Endothelial cell of umbilical vein (primary cell): ENCODE data around the gene IER5. TPM values are rescaled to one million over a fixed set of nuclear protein-coding genes. Genes with fewer than 3 reads are reported as not detected.

Experiments
- BruUV-seq: library from RNA; stranded (reverse); fragments of 400-500 nt; replicated peaks from 2 replicates; lab custom pipeline; 2021; lab: Mats Ljungman, UMichigan
- CTCF ChIA-PET: fragments of 300-600, 350-600 bp; sonication (Branson Sonifier 250); formaldehyde crosslinking; loops from one replicate; lab custom pipeline; 2021; ENCODE audit warnings: antibody characterized with exemption, inconsistent platforms; lab: Charles Lee
- POLR2A ChIA-PET: fragments of 300-600, 350-600 bp; sonication (Branson Sonifier 250); formaldehyde crosslinking; loops from one replicate; lab custom pipeline; 2021; ENCODE audit warnings: antibody characterized with exemption, inconsistent platforms; lab: Charles Lee
- DNase-seq: peaks from one replicate; pipeline ENCODE4 v3.0.0-alpha.2; 2011; ENCODE audit warnings: low read depth, low spot score
- FAIRE-seq: peaks from 2 replicates; lab custom pipeline; 2011; peaks lifted over from hg19 to GRCh38; lab: Jason Lieb, UNC
- H2AFZ ChIP-seq: 2 replicates; pipeline ENCODE4 v1.6.0; 2012; ENCODE audit warnings: low read depth, low read length, control low read depth, inconsistent platforms
- H3K27ac ChIP-seq: 2 replicates; pipeline ENCODE4 v1.5.1; 2011; ENCODE audit warnings: low read depth, mild to moderate bottlenecking, control low read depth, low read length, moderate library complexity; ENCODE audit not compliant: insufficient read depth
- H3K27me3 ChIP-seq, 2 experiments: 2 replicates each; pipeline versions ENCODE4 v1.6.0 to v1.6.1; 2011; ENCODE audit warnings: low read length in 2 of 2, mixed read lengths in 1 of 2; ENCODE audit not compliant: control insufficient read depth in 2 of 2, insufficient read depth in 2 of 2
- H3K36me3 ChIP-seq, 2 experiments: 2 replicates in 1 of 2; 3 replicates in 1 of 2; pipeline ENCODE4 v1.5.1; 2011; ENCODE audit warnings: low read length in 2 of 2, mild to moderate bottlenecking in 1 of 2, moderate library complexity in 1 of 2; ENCODE audit not compliant: control insufficient read depth in 2 of 2, insufficient read depth in 2 of 2; ENCODE audit errors: extremely low read depth in 1 of 2
- H3K4me1 ChIP-seq: 3 replicates; pipeline ENCODE4 v1.5.1; 2011; ENCODE audit warnings: mild to moderate bottlenecking, low read length; ENCODE audit not compliant: control insufficient read depth, insufficient read depth; ENCODE audit errors: extremely low read depth
- H3K4me2 ChIP-seq: 2 replicates; pipeline ENCODE4 v1.6.1; 2011; ENCODE audit warnings: low read length, control low read depth, mixed read lengths; ENCODE audit not compliant: insufficient read depth
- H3K4me3 ChIP-seq, 3 experiments: fragments of 200-600 bp in 1 of 3; sonication (generic), shearing (Covaris generic) in 1 of 3; replicated peaks in 1 of 3; 2 replicates each; pipeline ENCODE4 v1.5.1; 2011 to 2016; ENCODE audit warnings: control low read depth in 3 of 3, low read length in 3 of 3, mild to moderate bottlenecking in 2 of 3, inconsistent platforms in 1 of 3, low read depth in 1 of 3, moderate library complexity in 1 of 3; ENCODE audit not compliant: insufficient read depth in 1 of 3
- H3K79me2 ChIP-seq: 2 replicates; pipeline ENCODE4 v1.6.0; 2012; ENCODE audit warnings: low read length, inconsistent platforms; ENCODE audit not compliant: control insufficient read depth, insufficient read depth
- H3K9ac ChIP-seq: replicated peaks from 2 replicates; pipeline ENCODE3; 2011; ENCODE audit warnings: low read length, control low read depth; ENCODE audit not compliant: insufficient read depth; ENCODE audit errors: extremely low read depth
- H3K9me1 ChIP-seq: replicated peaks from 3 replicates; pipeline ENCODE4 v1.6.0; 2011; ENCODE audit warnings: mild to moderate bottlenecking, low read length; ENCODE audit not compliant: control insufficient read depth, insufficient read depth; ENCODE audit errors: extremely low read depth
- H3K9me3 ChIP-seq: replicated peaks from 2 replicates; pipeline ENCODE4 v1.5.1; 2012; ENCODE audit warnings: low read length, inconsistent platforms; ENCODE audit not compliant: control insufficient read depth, insufficient read depth
- H4K20me1 ChIP-seq: replicated peaks from 2 replicates; pipeline ENCODE3; 2011; ENCODE audit warnings: mild to moderate bottlenecking, low read length; ENCODE audit not compliant: control insufficient read depth, insufficient read depth; ENCODE audit errors: extremely low read depth
- CTCF ChIP-seq, 2 donors: IDR thresholded peaks; 1 replicate in 1 of 2; 2 replicates in 1 of 2; pipeline ENCODE4 v1.5.1; 2011; ENCODE audit warnings: low read length in 2 of 2, mild to moderate bottlenecking in 2 of 2, moderate library complexity in 2 of 2, control low read depth in 1 of 2, inconsistent platforms in 1 of 2, low read depth in 1 of 2; ENCODE audit not compliant: insufficient read depth in 1 of 2; ENCODE audit errors: extremely low read depth in 1 of 2
- EZH2 ChIP-seq: IDR thresholded peaks from 2 replicates; pipeline ENCODE4 v1.6.1; 2012; ENCODE audit warnings: borderline replicate concordance, low read depth, mild to moderate bottlenecking, moderate library complexity, low read length, inconsistent platforms; ENCODE audit not compliant: severe bottlenecking
- FOS ChIP-seq: IDR thresholded peaks from 2 replicates; pipeline ENCODE4 v1.6.1; 2011; ENCODE audit warnings: mild to moderate bottlenecking, low read length, moderate library complexity, borderline replicate concordance; ENCODE audit not compliant: insufficient read depth
- GATA2 ChIP-seq: IDR thresholded peaks from 2 replicates; pipeline ENCODE4 v1.7.0; 2011; ENCODE audit warnings: low read depth, mild to moderate bottlenecking, moderate library complexity, mixed read lengths, low read length; ENCODE audit not compliant: insufficient read length, insufficient read depth
- JUN ChIP-seq: IDR thresholded peaks from 2 replicates; pipeline ENCODE4 v1.6.1; 2011; ENCODE audit warnings: borderline replicate concordance, low read depth; ENCODE audit not compliant: insufficient read length, insufficient read depth
- MAX ChIP-seq: IDR thresholded peaks from 2 replicates; pipeline ENCODE4 v1.6.1; 2011; ENCODE audit not compliant: insufficient read depth, insufficient read length
- MYC ChIP-seq: IDR thresholded peaks from one replicate; pipeline ENCODE4 v1.6.1; 2011; ENCODE audit warnings: mild to moderate bottlenecking, low read depth, low read length
- POLR2A ChIP-seq: IDR thresholded peaks from 2 replicates; pipeline ENCODE4 v1.6.1; 2012; ENCODE audit warnings: low read depth, mild to moderate bottlenecking, control low read depth, low read length
- POLR2AphosphoS5 ChIP-seq: IDR thresholded peaks from 2 replicates; pipeline ENCODE4 v1.6.1; 2012; ENCODE audit warnings: low read depth, mild to moderate bottlenecking, control low read depth, low read length, moderate library complexity; ENCODE audit not compliant: insufficient read depth
- dilution Hi-C: fragments of 300-500 bp; cut with MboI; formaldehyde crosslinking; loops from one replicate; pipeline ENCODE4 v1.15.0; 2019; ENCODE audit warnings: low sequenced_read_pairs; ENCODE audit not compliant: extremely low pct_ligation_motif_present
- intact Hi-C: fragments of 100-400 bp; cut with micrococcal nuclease; formaldehyde crosslinking; loops from one replicate; pipeline ENCODE4 v1.10.0; 2022
- polyA plus RNA-seq, 4 experiments: library from polyadenylated mRNA; depleted of rRNA in 3 of 4; stranded (reverse) in 3 of 4; unstranded in 1 of 4; fragments of >200 nt; gene quantifications; 2 replicates each; pipeline versions ENCODE4 v1.2.1 to v1.2.3, GENCODE V29; 2011 to 2012; ENCODE audit warnings: missing spikeins in 1 of 4
- total RNA-seq: library from RNA; stranded (reverse); gene quantifications from 2 replicates; pipeline ENCODE4 v1.2.3, GENCODE V29; 2021

The IER5 gene
- total and polyA plus RNA-seq, 2 donors (not counting 3 experiments of a cell fraction or from before 2014, with no cell fraction given): 6.6 to 14.4 TPM

GRCh38 chr1:181092056-181092455 lies 3.6 kb downstream of the IER5 start:
- intact Hi-C loops: no loop called here
- ChIA-PET CTCF (interaction anchor here (0.8 to 10.6 kb wide), 8 partner anchors 8 to 210 kb away, joined by 3 to 319 read pairs (median 8); no protein-coding TSS in a partner anchor), POLR2A (interaction anchor here (1.0 to 5.0 kb wide), 4 partner anchors 13 to 70 kb away, joined by 3 to 114 read pairs (median 16); partner anchors contain the start of gene STX6)
- no peak for TF ChIP-seq JUN
- TF ChIP-seq POLR2A: no peak
- TF ChIP-seq FOS: no peak
- no peak for TF ChIP-seq MYC
- no peak for TF ChIP-seq MAX
- TF ChIP-seq CTCF (IDR thresholded peaks at IDR 0.05; ENCODE audit: extremely low read depth in 1 of 2, insufficient read depth in 1 of 2, low read depth in 1 of 2, low read length in 2 of 2): no peak
- TF ChIP-seq POLR2AphosphoS5: no peak
- TF ChIP-seq EZH2: no peak
- TF ChIP-seq GATA2: no peak
- no peak overlapping the region for H2AFZ ChIP-seq
- no peaks in the 10 kb centered on the region for H3K9me3 ChIP-seq
- dilution Hi-C loops: no loop called here
- H3K27ac ChIP-seq: no peak overlapping the region
- H3K4me3 ChIP-seq: peak overlapping the region in 1 of 3 experiments; percentile 25
- peaks cover 3% of the 10 kb centered on the region for H4K20me1 ChIP-seq
- no peaks in the 10 kb centered on the region for H3K27me3 ChIP-seq
- H3K4me2 ChIP-seq: peak overlapping the region; percentile 95
- H3K9ac ChIP-seq: no peak overlapping the region
- no peak for DNase-seq
- no peaks in the 10 kb centered on the region for H3K9me1 ChIP-seq
- H3K36me3 ChIP-seq: peaks cover 0 to 7% of the 10 kb centered on the region in 2 experiments
- H3K4me1 ChIP-seq: peaks cover 21% of the 10 kb centered on the region
- no TSS peak for BruUV-seq
- H3K79me2 ChIP-seq: peaks cover 44% of the 10 kb centered on the region
- FAIRE-seq: no peak
